UCSD-AML1 (cell line): Measurements from ENCODE around the gene TMCC2.

Experiments used
- DNase-seq: peaks from one replicate; lab custom pipeline; 2025; ENCODE audit not compliant: unreplicated experiment; lab: John Stamatoyannopoulos, UW

TMCC2 gene

GRCh38 chr1:205319081-205320018 lies 91.6 kb downstream of the TMCC2 start:
- peak; percentile 24 for DNase-seq

- peak; percentile 34 for DNase-seq
Observed at GRCh38 chr1:205321162-205321958, 93.6 kb downstream of the TMCC2 start, which contains the start of gene NUAK2. TSS of gene NUAK2 (minus strand) at chr1:205321745. CDS start at chr1:205321628, 117 bp downstream.

GRCh38 chr1:205321959-205322283 lies 94.2 kb downstream of the TMCC2 start:
- no peak for DNase-seq
